ENCODE results near the gene CCHCR1.

The CCHCR1 gene

GRCh38 chr6:31163922-31164321 lies 6.3 kb upstream of the CCHCR1 start:
- DNase-seq (ENCODE audit: low read depth in 2 of 2) = no peak

- no peak for DNase-seq (ENCODE audit: low read depth in 2 of 2)
Measured at GRCh38 chr6:31162463-31163165, 5.0 kb upstream of the CCHCR1 start.

- DNase-seq (ENCODE audit: low read depth in 2 of 2) = no peak
Measured at GRCh38 chr6:31161216-31162126, 3.9 kb upstream of the CCHCR1 start.

- DNase-seq (ENCODE audit: low read depth in 2 of 2) = peak; percentile 11 to 19
Measured at GRCh38 chr6:31158863-31159855, 1.6 kb upstream of the CCHCR1 start.

DNA sequence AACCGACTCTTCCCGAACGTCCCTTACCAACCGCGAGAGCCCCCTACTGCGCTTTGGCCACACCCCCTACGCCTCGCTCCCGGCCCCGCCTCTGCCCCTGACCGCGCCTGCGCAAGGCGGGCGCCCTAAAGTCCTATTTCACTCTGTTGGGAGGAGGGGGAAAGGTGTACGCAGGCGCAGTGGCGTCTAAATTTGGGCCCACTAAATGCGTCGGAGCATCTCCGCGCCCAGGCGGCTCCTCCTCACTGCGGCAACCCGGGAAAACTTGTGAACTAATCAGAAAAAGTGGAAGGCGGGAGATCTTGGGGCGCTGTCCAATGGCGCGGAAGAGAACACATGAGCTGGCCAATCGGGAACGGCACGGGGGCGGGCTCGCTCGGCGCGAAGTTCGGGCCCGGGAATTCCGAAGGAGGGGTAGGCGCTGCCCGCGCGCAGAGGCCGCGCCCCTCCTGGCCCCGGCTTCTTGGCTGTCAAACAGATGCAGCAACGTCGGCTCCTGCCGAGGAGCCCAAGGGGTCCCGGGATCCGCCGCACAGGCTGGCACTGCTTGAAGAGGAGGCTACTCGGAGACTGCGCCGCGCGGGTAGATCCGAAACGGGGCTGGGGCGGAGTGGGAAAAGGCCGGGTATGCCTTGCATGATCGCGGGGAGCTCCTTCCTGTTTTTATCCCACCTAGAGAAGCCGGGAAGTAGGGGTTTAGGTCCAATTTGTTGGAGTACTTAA lies 699 bp upstream of the CCHCR1 start, which contains the start of gene TCF19:
Gene TCF19 (plus strand): TSS at position 450 of the 723 bp plus-strand sequence. CDS start 881 bp downstream, outside the sequence.
- peak; percentile 97 to 98 for DNase-seq (ENCODE audit: low read depth in 2 of 2)

DNA sequence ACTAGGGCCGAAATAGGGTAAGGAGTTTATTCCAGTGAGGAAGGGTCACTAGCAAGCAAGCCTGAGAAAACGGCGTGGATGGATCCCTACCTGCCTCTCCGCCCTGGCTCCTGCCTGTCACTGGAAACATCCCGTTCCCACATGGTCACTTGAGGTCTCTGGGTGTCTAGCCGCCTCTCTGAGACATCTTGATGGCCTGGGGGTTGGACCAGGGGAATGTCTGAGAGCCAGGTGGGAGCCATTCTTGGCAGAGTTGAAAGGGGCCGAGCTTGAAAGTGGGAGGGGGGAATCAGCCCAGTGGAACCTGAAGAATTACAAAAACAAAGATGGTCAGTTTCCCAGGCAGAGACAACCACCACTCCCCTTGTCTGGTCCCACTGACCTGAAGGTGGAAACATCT lies 961 bp downstream of the CCHCR1 start:
- no peak for DNase-seq (ENCODE audit: low read depth in 2 of 2)

DNA sequence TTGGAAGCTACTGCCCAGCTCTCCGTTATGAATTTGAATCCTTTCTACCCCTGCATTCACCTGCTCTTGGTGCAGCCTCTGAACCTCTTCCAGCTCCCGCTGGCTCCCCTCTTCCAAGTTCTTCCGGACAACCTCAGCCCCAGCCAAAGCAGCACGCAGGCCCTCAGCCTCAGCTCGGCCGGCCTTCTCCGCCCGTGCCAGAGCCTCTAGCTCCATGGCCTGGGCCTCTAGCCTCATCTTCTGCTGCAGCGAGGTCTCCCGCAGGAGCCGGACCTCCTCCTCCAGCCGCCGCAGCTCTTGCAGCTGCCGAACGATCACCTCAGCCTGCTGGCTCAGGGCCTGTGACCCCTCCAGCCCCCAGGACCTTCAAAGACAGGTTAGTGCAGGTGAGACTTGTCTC lies 3.2 kb downstream of the CCHCR1 start:
- DNase-seq (ENCODE audit: low read depth in 2 of 2) = no peak

- no peak for DNase-seq (ENCODE audit: low read depth in 2 of 2)
Measured at GRCh38 chr6:31152781-31153180, 4.8 kb downstream of the CCHCR1 start.

DNA sequence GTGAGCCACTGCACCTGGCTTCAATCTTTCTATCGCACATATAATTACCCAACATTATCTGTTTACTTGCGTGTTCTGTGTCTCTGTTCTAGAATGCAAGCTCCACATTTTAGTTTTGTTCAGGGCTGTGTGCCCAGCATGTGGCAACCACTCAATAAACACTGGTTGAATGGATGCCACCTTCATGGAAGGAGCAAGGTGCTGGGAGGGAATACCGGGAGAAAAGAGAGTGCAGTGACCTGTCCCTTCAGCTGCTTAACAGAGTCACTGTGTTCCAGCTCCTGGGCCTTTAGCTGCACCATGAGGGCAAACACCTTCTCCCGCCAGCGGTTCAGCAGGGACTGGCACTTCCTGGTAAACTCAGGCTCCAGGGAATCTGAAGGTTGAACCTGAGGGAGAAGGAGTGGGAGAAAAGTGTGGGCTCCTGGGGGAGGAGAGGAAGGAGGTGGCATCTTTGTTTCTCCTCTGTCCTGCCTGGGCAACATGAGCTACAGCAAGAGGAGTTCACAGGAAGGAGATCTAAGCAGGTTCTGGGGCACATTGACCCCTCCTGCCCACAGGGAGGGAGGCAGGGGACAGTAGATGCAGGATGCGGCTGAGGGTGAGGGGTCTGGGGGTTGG lies 7.7 kb downstream of the CCHCR1 start:
- DNase-seq (ENCODE audit: low read depth in 2 of 2) = no peak

GRCh38 chr6:31145386-31145785 lies 12.2 kb downstream of the CCHCR1 start:
- no peak for DNase-seq (ENCODE audit: low read depth in 2 of 2)

- DNase-seq (ENCODE audit: low read depth in 2 of 2) = no peak
Measured at GRCh38 chr6:31144970-31145340, 12.6 kb downstream of the CCHCR1 start.

- DNase-seq (ENCODE audit: low read depth in 2 of 2) = no peak
Measured at GRCh38 chr6:31144296-31144969, 13.2 kb downstream of the CCHCR1 start.

GRCh38 chr6:31143148-31143547 lies 14.5 kb downstream of the CCHCR1 start:
- no peak for DNase-seq (ENCODE audit: low read depth in 2 of 2)

DNA sequence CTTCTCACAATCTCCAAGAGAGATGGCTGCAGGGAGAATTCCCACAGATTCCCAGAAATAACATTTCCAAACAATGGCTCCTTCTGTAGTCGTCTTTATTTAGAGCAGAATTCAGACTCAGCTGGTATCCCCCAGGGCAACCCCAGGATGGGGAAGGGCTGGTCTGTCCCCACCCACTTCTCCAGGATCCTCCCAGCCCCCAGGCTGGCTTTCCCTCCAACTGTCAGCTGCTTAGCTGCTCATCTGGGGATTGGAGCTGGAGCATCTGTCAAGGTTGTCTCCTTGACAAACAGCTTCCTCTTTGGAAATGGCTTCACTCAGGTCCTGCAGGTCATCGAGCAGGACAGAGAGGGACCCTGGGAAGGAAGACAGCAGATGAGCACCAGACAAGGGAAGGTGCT lies 15.2 kb downstream of the CCHCR1 start:
- no peak for DNase-seq (ENCODE audit: low read depth in 2 of 2)

- DNase-seq (ENCODE audit: low read depth in 2 of 2) = no peak
Measured at GRCh38 chr6:31140643-31141042, 17.0 kb downstream of the CCHCR1 start.

GRCh38 chr6:31139599-31139998 lies 18.0 kb downstream of the CCHCR1 start:
- no peak for DNase-seq (ENCODE audit: low read depth in 2 of 2)

DNA sequence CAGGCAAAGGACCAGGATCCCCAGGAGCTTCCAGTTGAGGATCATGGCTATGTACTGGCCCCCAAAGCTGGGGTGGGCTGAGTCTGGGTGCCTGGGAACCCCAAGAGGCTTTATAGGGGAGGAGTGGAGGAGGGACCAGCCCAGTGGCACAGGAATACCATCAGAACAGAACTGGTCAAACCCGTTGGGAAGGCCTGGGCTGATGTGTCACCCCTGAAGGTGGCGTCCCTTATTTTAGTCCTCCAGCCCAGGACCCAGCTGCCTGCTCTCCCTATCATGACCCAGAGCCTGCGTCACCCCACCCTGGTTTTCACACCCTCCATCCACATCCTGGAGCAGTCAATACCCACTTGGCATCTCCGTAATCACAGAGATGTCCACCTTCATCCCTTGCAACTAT lies 18.6 kb downstream of the CCHCR1 start, which contains the start of gene PSORS1C2:
Gene PSORS1C2 (minus strand): TSS at position 85 of the 400 bp plus-strand sequence. CDS start 40 bp downstream, at position 45.
- DNase-seq (ENCODE audit: low read depth in 2 of 2) = no peak

GRCh38 chr6:31135710-31136109 lies 21.9 kb downstream of the CCHCR1 start:
- no peak for DNase-seq (ENCODE audit: low read depth in 2 of 2)

DNA sequence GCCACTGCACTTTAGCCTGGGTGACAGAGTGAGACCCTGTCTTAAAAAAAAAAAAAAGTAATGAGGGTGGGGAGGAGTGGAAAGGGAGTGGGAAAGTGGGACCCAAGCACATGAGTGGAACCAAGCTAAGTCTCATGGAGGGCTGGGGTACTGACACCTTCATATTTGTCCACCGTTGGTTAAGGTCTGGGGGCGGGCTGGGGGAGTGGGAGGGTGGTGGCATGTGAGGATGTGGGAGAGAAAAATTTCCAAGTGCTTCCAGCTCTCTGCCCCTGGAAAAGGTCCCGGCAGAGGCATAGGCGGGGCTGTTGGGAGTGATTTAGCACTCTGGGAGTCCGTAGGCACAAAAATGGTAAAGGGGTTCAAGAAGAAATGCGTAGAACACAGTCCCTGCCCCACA lies 24.8 kb downstream of the CCHCR1 start:
- no peak for DNase-seq (ENCODE audit: low read depth in 2 of 2)

DNA sequence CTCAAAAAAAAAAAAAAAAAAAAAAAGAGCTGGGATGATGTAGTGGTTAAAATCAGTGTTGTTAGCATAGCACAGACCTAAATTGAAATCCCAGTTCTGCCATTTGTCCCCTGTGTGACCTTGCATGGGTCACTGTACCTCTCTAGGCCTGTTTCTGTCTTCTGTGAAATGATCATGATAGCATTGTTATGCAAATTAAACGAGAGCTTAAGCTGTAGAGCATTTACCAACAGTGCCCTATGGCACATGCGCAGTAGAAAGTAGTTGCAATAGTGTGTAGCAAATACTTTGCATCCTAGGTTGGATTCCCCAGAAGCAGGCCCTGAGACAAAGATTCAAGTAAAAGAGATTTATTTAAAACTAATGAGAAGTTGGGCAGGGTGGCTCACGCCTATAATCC lies 26.0 kb downstream of the CCHCR1 start:
- DNase-seq (ENCODE audit: low read depth in 2 of 2) = no peak
